Hematopoietic multipotent progenitor cell treated with erythropoietin and hydrocortisone succinate and interleukin-3 and kit ligand, for 6 days (in vitro differentiated cells): ENCODE results near the gene MRAP.

Experiments used
- DNase-seq: peaks from one replicate; pipeline ENCODE4 v3.0.0-alpha.2; 2015

MRAP gene

GRCh38 chr21:32328595-32328994, 29.9 kb downstream of the MRAP start:
- no peak for DNase-seq

GRCh38 chr21:32329331-32329730, 30.7 kb downstream of the MRAP start:
- DNase-seq = no peak

GRCh38 chr21:32329776-32330175, 31.1 kb downstream of the MRAP start:
- no peak for DNase-seq

- no peak for DNase-seq
These were observed 32.2 kb downstream of the MRAP start for GRCh38 chr21:32330784-32331311.

- DNase-seq = no peak
These were observed 33.0 kb downstream of the MRAP start for GRCh38 chr21:32331444-32332305.

- no peak for DNase-seq
These were observed 33.9 kb downstream of the MRAP start for GRCh38 chr21:32332463-32332951.

GRCh38 chr21:32333953-32334673, 35.5 kb downstream of the MRAP start:
- DNase-seq = no peak

GRCh38 chr21:32334980-32335531, 36.4 kb downstream of the MRAP start:
- no peak for DNase-seq

GRCh38 chr21:32335601-32336575, 37.2 kb downstream of the MRAP start:
- no peak for DNase-seq

- DNase-seq = peak; percentile 21
These were observed 38.1 kb downstream of the MRAP start for GRCh38 chr21:32336711-32337110.

- no peak for DNase-seq
These were observed 38.6 kb downstream of the MRAP start for GRCh38 chr21:32337206-32337605.

- no peak for DNase-seq
These were observed 39.7 kb downstream of the MRAP start for GRCh38 chr21:32338209-32338921.

GRCh38 chr21:32340863-32341848, 42.5 kb downstream of the MRAP start:
- no peak for DNase-seq

- DNase-seq = no peak
These were observed 48.3 kb downstream of the MRAP start for GRCh38 chr21:32346951-32347350.

- no peak for DNase-seq
These were observed 48.7 kb downstream of the MRAP start for GRCh38 chr21:32347351-32347750.

GRCh38 chr21:32347977-32348376, 49.3 kb downstream of the MRAP start:
- DNase-seq = no peak

GRCh38 chr21:32348604-32349332, 50.1 kb downstream of the MRAP start:
- no peak for DNase-seq

- no peak for DNase-seq
These were observed 50.8 kb downstream of the MRAP start for GRCh38 chr21:32349333-32349944.
